ENCODE measurements around the gene NTNG2.

The NTNG2 gene

GRCh38 chr9:132147331-132147730 lies 14.5 kb upstream of the NTNG2 start:
- DNase-seq = no peak

GRCh38 chr9:132147839-132148238 lies 14.0 kb upstream of the NTNG2 start:
- no peak for DNase-seq

GRCh38 chr9:132150256-132150655 lies 11.6 kb upstream of the NTNG2 start:
- DNase-seq = no peak

DNA sequence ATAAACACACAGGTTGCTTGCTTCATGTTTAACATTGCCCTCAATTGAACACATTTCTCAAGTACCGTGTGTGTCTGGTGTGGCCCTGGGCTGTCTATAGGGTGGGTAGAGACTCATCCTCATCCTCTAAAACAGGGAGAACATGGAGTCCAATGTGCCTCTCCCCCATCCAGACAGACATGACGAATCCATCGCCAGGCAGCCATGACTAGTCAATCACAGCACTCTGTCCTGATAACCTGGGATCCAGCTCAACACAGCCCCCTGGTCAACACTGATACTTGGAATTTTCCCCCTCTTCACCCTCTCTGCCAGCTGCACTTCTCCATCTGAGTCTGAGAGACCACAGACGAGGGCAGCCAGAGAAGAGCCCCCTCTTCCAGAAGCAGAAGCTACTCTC lies 10.7 kb upstream of the NTNG2 start:
- no peak for DNase-seq

DNA sequence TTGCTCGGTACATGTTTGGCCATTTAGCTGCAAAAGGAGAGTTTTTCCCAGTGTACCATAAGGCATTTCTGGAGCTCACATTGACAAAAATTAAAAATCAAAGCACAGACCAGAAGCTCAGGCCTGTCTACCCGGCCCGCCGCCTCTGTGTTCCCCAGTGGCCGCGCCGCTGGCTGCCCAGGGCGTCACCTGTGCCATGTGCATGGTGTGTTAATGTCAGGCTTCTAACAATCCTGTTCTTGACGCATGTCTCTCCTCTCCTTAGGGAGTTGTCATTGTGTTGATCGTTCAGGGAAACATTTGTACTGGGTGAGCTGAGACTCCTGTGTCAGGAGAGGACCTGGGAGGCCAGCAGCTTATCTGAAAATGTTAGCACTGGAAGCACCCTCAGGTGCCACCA lies 9.6 kb upstream of the NTNG2 start:
- DNase-seq = no peak

DNA sequence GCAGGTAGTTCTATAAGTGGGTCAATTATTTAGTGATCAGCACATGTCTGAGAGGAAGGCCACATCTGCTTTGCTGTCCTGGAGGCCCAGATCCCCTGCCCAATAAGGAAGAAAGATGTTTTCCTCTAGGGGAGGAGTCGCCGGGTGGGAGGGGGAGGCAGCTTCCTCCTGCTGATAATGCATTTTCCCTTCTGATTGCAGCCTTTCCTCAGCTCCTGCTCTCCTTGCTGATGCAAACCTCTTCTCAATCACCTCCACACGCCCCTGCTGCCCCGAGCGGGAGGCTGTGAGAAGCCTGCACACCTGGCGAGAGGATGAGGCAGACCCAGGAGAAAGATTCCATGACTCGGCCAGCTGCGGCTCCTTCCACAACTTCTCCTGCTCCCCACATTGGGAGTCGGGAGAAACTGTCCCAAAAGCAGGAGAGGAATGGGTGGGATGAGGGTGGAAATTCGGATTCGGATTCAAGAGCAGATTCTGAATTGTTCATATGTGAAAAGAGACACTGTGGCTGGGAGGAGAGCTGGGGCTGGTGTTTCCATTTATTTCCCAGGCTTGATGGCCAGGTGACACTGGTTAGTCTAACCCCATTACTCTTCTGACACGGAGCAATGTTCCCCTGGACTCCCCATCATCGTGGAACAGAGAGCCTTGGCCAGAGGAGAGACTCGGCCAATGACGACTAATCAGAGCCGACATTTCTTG lies 6.8 kb upstream of the NTNG2 start:
- DNase-seq = no peak

- DNase-seq = no peak
Observed at GRCh38 chr9:132155568-132155895, 6.3 kb upstream of the NTNG2 start.

DNA sequence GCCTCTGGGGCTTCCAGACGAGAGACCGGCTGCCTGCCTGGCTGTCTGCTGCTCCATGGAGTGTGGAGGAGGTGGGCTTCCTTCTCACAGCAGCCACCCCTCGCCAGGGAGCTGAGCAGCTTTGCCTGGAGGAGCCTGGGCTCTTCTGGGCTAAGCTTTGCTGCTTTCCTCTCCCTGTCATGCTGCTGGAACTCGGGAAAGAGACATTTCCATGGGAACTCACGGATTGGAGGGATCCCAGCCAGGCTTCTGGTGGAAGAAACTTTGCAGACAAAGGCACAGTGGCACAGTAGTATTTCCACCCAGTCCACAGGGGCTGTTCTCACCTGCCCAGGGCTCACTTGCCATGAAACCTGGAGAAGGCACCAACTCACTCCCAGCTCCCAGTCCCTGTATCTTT lies 5.6 kb upstream of the NTNG2 start:
- DNase-seq = no peak

- no peak for DNase-seq
Observed at GRCh38 chr9:132157347-132158116, 4.3 kb upstream of the NTNG2 start.

GRCh38 chr9:132160802-132161742 lies 786 bp upstream of the NTNG2 start:
- no peak for DNase-seq

DNA sequence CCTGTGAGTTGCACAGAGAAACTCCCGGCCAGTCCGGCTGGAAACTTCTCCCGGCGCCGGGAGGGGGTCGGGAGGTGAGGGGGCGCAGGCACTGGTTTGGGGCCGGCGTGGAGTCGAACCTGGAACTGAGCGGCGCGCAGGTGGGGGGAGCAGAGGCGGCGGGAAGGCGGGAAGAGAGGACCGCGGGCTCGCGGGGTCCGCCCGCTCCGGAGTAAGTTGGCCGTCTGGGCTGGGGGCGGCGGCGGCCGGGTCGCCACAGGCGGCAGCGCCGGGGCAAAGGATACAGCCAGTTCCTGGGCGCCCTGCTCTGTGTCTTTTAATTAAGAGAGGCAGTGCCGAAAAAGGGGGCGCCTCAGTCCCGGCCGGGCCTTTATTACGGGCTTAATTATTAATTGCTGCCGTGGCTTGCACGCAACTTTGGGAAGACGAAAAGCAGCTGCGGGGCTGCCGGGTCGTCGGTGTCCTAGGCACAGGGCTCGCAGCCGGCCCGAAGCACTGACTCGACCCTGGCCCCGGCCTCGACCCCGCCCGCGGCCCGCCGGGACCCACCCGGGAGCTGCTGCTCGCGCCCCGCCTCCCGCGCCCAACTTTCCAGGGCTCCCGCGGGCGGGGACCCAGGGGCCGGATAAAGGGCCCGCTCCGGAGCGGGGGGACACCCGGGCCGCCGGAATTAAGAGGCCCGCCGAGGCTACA lies 1.1 kb downstream of the NTNG2 start:
- no peak for DNase-seq

DNA sequence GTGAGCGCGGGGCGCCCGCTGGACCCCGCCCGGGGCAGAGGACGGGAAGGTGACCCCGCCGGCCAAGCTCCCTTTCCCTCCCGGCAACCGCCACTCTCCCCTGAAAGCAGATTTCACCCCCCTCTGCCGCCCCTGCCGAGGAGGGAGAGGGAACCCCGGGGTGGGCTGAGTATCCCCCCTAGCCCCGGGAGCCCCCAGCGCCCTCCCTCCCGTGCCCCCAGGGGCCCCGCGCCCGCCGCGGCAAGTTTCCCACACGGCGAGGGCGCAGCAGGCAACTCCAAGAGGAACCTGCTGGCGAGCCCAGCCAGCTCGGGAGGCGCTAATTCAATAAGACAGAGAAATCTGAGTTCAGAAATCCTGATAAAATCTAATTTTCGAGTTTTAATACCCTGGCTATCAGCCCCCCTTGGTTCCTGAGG lies 1.6 kb downstream of the NTNG2 start:
- DNase-seq = no peak

DNA sequence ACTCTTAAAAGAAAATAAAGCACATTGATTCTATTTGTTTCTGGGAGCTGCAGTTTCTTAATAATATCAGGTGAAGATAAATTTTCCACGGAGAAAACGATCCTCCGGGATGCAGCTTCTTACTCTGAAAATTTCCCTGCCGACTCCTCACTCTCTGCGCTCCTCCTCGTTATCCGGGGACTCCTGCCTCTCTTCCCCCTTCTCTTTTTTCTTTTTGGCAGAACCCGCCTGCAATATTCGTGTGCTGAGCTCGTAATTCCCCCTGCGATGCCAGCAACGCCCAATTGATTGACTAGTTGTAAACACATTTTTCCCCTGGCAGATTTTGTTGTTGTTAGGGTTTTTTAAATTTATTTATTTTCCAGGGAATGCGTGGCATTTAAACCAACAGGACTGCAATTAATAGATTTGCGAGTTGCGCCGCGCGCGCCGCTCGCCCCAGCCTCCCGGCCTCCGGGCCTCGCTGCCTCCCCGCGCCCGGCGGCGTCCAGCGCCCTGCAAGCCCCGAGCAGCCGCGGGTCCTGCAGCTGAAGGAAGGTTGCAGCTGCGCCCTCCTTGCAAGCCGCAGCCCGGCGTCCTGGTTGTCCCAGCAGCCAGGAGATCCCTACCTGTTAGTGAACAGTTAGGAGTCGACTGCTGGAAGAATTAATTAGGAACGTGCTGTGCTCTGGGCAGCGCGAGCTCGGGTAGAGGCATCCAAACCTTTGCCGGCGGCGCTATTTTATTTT lies 2.2 kb downstream of the NTNG2 start:
- DNase-seq = no peak

DNA sequence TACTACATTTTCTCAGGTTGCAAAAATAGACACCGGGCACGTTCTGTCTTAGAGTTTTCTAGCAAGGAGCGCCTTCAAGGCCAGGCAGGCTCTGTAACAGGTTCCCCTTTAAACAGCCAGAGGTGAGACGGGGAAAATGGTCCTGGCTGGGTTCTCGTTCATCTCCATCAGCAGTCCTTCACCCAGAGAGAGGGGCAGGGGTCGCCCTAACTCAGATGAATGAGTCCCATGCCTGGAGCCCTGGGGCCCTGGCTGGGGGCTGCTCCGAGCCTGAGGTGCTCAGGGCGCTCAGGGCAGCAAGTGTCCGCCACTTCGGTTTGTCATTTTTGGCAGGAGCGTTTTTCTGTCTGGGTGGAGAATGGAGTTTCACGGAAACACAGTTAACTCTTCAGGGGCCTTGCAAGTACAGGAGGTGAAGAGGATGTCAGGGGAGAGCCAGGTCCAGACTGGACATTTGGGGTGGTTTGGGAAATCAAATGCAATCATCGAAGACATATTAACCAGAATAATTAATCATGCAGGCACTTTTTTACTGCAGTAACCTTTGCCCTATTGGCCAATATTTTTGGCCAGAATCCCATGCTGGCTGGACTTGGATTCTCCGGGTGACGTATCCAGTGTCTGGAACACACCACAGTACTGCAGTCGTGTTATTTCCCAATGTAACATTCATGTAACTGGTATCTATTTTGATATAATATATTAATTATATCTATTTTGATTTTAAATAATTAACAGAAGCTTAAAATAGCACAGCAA lies 2.9 kb downstream of the NTNG2 start:
- no peak for DNase-seq

- DNase-seq = no peak
Observed at GRCh38 chr9:132166599-132166998, 4.7 kb downstream of the NTNG2 start.

DNA sequence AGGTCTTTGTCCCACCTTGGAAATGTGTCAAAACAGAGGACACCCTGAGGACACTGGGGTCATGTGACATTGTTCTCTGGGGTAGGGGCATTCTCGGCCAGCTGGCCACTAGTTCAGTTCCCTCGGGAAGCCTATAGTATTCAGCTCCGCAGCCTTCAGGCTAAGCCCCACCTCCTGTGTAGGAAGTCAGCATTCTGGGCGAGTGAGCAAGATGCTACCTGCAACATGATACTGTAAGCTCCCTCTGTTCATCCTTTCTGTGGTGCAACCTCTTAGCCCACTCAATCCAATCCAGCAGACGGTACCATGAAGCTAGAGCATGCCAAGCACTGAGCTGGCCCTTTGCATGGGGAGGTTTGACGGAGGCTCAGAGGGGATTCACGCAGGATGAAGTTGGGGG lies 5.3 kb downstream of the NTNG2 start:
- no peak for DNase-seq

GRCh38 chr9:132168347-132168746 lies 6.5 kb downstream of the NTNG2 start:
- DNase-seq = no peak

- DNase-seq = no peak
Observed at GRCh38 chr9:132168851-132169250, 7.0 kb downstream of the NTNG2 start.

DNA sequence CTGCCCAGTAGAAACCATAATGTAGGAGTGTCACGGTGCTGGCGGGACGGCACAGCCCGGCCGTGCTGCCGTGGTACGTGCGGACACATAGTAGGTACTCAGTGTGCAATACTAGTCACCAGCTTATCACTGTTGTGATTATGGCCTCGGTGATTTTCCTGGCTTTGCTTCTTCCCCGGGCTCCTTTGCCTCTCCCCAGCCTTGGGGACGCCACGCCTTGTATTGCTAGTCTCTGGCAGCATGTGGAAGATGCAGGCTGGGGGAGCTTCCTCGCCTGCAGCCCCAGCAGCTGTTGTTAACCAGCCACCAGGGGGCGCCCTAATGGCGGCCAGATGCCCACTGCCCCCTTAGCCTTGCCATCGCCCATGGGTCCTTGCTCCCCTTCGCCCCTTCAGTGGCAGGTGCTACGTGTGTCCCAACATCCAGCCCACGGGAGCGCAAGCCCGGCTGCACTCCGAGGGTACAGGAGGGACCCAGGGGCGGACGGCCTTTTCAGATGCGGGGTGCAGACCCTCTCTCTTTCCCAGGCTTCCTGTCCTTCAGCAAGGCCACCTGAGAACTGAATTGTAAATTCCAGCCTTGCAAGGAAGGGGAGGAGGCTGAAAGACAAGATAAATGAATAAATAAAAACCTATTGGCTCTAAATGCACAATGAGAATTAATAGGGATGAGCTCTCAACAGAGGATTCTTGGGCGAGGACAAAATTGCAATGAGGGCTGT lies 8.0 kb downstream of the NTNG2 start:
- DNase-seq = no peak

DNA sequence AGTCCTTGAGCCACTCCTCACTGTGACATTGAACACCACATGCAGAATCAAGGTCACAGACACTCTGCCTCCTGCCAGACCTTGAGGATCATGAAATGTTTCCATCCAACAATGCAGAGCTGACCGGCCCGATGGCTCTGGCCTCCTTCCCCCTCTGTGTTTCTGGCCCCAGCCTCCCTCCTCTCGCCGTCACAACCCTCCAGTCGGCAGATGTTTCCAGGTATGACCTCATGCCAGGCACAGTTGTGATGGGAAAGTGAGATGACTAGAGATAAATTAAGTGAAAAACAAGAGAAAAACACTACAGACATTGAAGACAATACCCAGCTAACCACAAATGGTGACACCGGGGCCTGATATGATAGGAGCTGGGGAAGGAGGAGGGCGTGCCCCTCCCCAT lies 9.8 kb downstream of the NTNG2 start:
- no peak for DNase-seq

DNA sequence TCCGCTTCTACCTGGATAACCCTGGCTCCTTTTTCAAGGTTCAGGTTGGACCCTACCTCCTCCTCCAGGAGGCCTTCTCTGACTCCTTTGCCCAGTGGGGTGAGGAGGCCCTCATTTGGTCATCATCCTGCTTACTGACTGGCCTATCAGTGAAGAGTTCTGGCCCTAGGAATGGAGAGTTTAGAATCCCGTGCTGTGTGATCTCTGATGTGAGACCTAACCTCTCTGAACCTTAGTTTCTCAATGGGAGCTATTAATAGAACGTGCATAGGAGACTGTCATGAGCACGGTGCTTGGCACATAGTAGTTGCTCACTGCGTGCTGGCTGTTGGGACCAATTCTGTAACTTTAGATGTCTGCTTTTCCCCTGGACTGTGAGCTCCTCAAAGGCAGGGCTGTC lies 10.3 kb downstream of the NTNG2 start:
- DNase-seq = no peak
